ENCODE data around the gene LHFPL3.

LHFPL3 gene

DNA sequence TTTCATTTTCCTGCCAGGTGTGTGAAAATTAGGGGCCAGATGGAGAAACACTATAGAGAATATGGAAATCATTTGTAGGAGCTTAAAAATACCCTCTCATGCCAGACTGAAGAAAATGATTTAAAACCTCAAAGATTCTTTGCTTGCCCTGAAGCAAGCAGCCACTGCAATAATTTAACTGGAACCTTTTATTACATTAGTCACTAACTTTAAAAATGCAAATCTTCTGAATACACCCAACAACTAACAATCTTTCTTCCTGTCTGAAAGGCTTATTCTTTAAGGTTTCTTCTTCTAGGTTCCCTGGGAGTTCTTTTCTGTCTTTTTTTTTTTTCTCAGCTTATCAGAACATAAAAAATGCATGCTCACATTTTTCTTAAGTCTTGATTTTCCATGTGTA, 447.1 kb downstream of the LHFPL3 start:
- H3K4me3 ChIP-seq (ENCODE audit: low read depth, low read length): no peak overlapping the region
- DNase-seq (ENCODE audit: low read depth): no peak
- TF ChIP-seq, protein P1, sequence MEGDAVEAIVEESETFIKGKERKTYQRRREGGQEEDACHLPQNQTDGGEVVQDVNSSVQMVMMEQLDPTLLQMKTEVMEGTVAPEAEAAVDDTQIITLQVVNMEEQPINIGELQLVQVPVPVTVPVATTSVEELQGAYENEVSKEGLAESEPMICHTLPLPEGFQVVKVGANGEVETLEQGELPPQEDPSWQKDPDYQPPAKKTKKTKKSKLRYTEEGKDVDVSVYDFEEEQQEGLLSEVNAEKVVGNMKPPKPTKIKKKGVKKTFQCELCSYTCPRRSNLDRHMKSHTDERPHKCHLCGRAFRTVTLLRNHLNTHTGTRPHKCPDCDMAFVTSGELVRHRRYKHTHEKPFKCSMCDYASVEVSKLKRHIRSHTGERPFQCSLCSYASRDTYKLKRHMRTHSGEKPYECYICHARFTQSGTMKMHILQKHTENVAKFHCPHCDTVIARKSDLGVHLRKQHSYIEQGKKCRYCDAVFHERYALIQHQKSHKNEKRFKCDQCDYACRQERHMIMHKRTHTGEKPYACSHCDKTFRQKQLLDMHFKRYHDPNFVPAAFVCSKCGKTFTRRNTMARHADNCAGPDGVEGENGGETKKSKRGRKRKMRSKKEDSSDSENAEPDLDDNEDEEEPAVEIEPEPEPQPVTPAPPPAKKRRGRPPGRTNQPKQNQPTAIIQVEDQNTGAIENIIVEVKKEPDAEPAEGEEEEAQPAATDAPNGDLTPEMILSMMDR (conservative IDR thresholded peaks at IDR 0.05; ENCODE audit: low read depth, low read length): no peak

DNA sequence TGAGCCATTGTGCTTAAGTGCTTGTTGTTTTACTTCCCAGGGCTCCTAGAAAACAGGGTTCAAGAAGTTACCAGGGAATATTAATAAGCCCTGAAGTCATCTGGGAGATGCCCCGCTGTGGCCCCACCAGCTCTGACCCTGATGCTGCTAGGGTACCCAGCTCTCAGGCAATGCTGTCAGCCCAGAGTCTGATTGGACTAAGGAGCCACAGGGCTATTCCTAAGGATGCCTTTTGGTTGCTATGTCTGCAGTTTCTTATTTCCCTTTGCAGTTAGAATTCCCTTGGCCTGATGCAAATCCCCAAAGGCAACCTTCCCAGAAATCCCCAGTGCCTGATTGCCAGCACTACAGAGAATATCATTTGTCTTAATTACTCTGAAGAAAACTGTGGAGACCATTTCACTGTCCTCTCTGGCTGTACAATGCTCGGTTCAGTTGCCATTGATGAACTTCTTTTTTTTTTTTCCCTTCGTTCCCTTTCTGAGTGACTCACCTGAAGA, 448.9 kb downstream of the LHFPL3 start:
- DNase-seq (ENCODE audit: low read depth): no peak
- TF ChIP-seq, protein P1 (conservative IDR thresholded peaks at IDR 0.05; ENCODE audit: low read depth, low read length): no peak
- H3K4me3 ChIP-seq (ENCODE audit: low read depth, low read length): no peak overlapping the region

DNA sequence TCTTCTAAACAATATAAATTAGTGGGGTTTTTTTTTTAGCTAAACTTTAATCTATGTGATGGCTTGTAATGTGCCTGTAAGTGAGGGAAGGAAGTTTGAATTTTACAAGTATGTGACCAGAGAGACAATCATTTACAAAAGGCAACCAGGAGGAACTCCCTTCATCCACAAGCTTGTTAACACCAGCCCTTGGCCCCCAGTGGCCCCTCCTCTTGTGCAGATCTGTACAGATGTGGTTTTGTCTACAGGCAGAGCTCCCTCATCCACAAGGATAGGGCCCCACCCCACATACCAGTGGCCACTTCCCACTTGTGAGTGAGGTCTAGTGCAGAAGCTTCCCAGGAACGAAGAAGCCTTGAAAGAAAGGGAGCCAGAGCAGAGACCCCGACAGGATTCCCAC, 451.5 kb downstream of the LHFPL3 start:
- no peak overlapping the region for H3K4me3 ChIP-seq (ENCODE audit: low read depth, low read length)
- no peak for DNase-seq (ENCODE audit: low read depth)
- TF ChIP-seq, protein P1 (conservative IDR thresholded peaks at IDR 0.05; ENCODE audit: low read depth, low read length): no peak

DNA sequence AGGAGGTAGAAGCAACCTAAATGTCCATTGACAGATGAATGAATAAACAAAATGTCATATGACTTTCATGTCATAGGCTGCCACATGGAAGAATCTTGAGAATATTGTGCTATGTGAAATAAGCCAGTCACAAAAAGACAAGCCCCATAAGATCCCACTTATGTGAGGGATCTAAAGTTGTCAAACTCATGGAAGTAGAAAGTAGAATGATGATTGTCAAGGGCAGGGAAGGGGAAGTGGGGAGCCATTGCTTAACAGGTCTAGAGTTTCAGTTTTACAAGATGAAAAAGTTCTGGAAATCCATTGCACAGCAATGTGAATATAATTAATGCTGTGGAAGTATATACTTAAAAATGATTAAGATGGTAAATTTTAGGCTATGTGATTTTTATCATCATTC, 456.3 kb downstream of the LHFPL3 start:
- DNase-seq (ENCODE audit: low read depth): no peak
- TF ChIP-seq, protein P1 (conservative IDR thresholded peaks at IDR 0.05; ENCODE audit: low read depth, low read length): no peak
- H3K4me3 ChIP-seq (ENCODE audit: low read depth, low read length): no peak overlapping the region

DNA sequence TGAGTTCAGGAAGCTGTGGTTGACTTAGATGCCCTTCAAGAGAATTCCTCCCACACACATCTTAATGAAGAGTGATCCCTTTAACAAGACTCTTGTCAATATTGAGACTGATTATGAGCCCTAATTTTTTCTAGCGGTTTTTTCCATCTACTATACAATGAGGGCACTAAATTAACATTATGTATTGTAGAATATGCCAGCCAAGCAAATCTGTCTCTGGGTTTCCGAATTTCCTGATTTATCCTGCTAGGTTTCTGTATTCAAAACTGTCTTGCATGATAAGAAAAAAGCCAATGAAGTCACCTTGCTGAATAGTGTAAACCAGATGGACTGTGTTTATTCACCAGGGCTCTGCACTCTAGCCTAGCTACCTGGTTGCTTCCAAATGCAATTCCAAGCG, 461.4 kb downstream of the LHFPL3 start:
- TF ChIP-seq, protein P1 (conservative IDR thresholded peaks at IDR 0.05; ENCODE audit: low read depth, low read length): no peak
- DNase-seq (ENCODE audit: low read depth): no peak
- H3K4me3 ChIP-seq (ENCODE audit: low read depth, low read length): no peak overlapping the region

DNA sequence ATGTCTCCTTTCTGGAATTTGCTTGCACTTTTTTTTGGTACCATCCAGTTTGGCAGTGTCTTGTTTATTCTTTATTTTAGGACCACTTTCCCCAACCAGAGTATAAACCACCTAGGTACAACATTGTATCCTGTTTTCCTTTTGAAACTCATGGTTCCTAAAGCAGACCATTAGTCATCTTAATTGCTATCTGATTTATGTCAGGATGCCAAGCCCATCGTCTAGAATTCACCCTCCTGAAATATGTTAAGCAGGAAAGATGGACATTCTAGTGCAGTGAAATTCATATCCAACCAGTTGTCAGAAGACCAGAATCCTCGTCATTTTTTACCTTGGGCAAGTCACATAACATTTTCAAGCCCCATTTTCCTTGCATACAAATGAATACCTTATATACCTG, 462.0 kb downstream of the LHFPL3 start:
- TF ChIP-seq, protein P1 (conservative IDR thresholded peaks at IDR 0.05; ENCODE audit: low read depth, low read length): no peak
- DNase-seq (ENCODE audit: low read depth): no peak
- no peak overlapping the region for H3K4me3 ChIP-seq (ENCODE audit: low read depth, low read length)

DNA sequence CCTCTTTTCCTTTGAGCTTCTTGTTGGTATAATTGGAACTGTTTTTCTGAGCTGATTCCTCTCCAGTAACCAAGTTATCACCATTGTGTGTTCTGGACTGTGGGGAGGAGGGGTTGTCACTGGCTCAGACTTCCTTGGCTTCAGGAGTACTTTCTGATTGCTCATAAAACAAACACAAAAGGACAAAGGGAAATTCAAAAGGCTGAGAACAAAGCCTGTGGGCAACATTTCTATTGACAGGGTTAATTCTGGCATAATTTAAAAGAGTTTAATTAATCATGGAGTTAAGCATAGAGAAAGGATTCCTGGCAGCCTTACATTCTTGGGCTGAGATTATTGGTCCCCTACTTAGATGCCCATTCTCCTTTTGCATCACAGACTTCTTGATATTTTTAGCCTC, 462.7 kb downstream of the LHFPL3 start:
- H3K4me3 ChIP-seq (ENCODE audit: low read depth, low read length): no peak overlapping the region
- TF ChIP-seq, protein P1 (conservative IDR thresholded peaks at IDR 0.05; ENCODE audit: low read depth, low read length): no peak
- DNase-seq (ENCODE audit: low read depth): no peak
